Mesendoderm (in vitro differentiated cells): ENCODE results near the gene SLC43A1.

Experiments
- DNase-seq: peaks from one replicate; pipeline ENCODE4 v3.0.0; 2013
- H2AK5ac ChIP-seq: 2 replicates; pipeline ENCODE4 v1.6.1; 2013; ENCODE audit warnings: low read length, inconsistent platforms
- H2BK120ac ChIP-seq: 2 replicates; pipeline ENCODE4 v1.6.1; 2013; ENCODE audit warnings: low read depth, mild to moderate bottlenecking, low read length, moderate library complexity, mixed read lengths
- H2BK15ac ChIP-seq: replicated peaks from 2 replicates; pipeline ENCODE4 v1.6.1; 2013; ENCODE audit warnings: low read depth, mild to moderate bottlenecking, moderate library complexity
- H2BK5ac ChIP-seq: 2 replicates; pipeline ENCODE4 v1.6.1; 2013; ENCODE audit warnings: low read length, inconsistent platforms
- H3K18ac ChIP-seq: 2 replicates; pipeline ENCODE4 v1.6.1; 2013; ENCODE audit warnings: mild to moderate bottlenecking, low read length, mixed read lengths
- H3K23ac ChIP-seq: one replicate; pipeline ENCODE4 v1.6.1; 2013; ENCODE audit warnings: low read length
- H3K27ac ChIP-seq: 2 replicates; pipeline ENCODE4 v1.5.1; 2013; ENCODE audit warnings: low read depth, mild to moderate bottlenecking, inconsistent platforms, low read length, moderate library complexity
- H3K27me3 ChIP-seq: 2 replicates; pipeline ENCODE4 v1.6.1; 2013; ENCODE audit warnings: low read length, control low read depth, mild to moderate bottlenecking, inconsistent platforms; ENCODE audit not compliant: insufficient read depth, poor library complexity
- H3K36me3 ChIP-seq: 2 replicates; pipeline ENCODE4 v1.6.1; 2013; ENCODE audit warnings: low read length, inconsistent platforms; ENCODE audit not compliant: control insufficient read depth, insufficient read depth
- H3K4ac ChIP-seq: one replicate; pipeline ENCODE4 v1.6.1; 2013; ENCODE audit warnings: low read depth, mild to moderate bottlenecking, low read length, moderate library complexity
- H3K4me1 ChIP-seq: 2 replicates; pipeline ENCODE4 v1.6.1; 2013; ENCODE audit warnings: low read depth, low read length, inconsistent platforms; ENCODE audit not compliant: control insufficient read depth
- H3K4me2 ChIP-seq: 2 replicates; pipeline ENCODE4 v1.6.1; 2013; ENCODE audit warnings: low read length
- H3K4me3 ChIP-seq: 2 replicates; pipeline ENCODE4 v1.5.1; 2013; ENCODE audit warnings: mild to moderate bottlenecking, low read length
- H3K56ac ChIP-seq: one replicate; pipeline ENCODE4 v1.6.1; 2013; ENCODE audit warnings: low read length
- H3K79me1 ChIP-seq: 2 replicates; pipeline ENCODE4 v1.6.1; 2013; ENCODE audit warnings: low read length, inconsistent platforms
- H3K79me2 ChIP-seq: 2 replicates; pipeline ENCODE4 v1.6.1; 2013; ENCODE audit warnings: mild to moderate bottlenecking, low read length; ENCODE audit not compliant: control insufficient read depth, insufficient read depth
- H3K9ac ChIP-seq: 2 replicates; pipeline ENCODE4 v1.6.1; 2013; ENCODE audit warnings: low read length, inconsistent platforms
- H4K5ac ChIP-seq: one replicate; pipeline ENCODE4 v1.6.1; 2013; ENCODE audit warnings: low read length
- H4K8ac ChIP-seq: one replicate; pipeline ENCODE4 v1.6.1; 2013; ENCODE audit warnings: low read depth, mild to moderate bottlenecking, control low read depth, low read length, moderate library complexity
- WGBS: extraction: QIAGEN DNeasy Blood & Tissue Kit; methylation state at CpG from one replicate; pipeline ENCODE4 v1.1.7; 2013; ENCODE audit warnings: low lambda C conversion rate, missing lambda C conversion rate; ENCODE audit not compliant: insufficient coverage; ENCODE audit errors: extremely low coverage; 5-methylcytosine and 5-hydroxymethylcytosine counted together

SLC43A1 gene

DNA sequence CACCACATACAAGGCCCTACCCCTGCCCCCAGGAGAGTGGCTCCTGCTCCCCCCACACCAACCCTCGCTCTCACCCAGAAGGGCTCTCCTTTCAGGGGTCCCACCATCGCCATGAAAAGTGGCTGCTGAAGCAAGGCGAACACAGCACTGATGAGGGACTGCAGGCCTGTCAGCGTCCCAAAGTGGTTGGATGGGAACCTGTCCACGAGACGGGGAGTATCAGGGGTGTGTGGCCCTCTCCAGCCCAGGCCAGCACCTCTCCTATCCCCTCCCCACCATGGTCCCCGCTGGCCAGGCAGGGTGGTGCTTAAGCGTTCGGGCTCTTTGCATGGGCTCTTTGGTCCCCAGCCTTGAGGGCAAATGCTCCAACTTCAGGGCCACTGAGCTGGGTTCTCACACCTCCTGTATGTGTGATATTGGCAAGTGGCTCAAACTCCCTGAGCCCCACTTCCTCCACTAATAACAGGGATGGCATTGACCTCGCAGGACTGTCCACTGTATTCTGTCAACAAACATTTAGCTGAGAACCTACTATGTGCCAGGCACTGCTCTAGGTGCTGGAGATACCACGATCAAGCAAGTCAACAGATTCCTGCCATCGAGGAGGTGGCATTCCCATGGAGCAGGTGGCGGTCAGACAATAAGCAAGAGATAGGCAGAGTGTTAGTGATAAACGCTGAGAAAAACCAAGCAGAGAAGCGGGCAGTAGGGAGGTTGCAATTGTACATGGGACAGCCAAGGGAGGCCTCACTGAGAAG is 28.3 kb downstream of the SLC43A1 start:
- no peak overlapping the region for H2BK15ac ChIP-seq
- no peak overlapping the region for H3K4ac ChIP-seq
- no peak for DNase-seq

DNA sequence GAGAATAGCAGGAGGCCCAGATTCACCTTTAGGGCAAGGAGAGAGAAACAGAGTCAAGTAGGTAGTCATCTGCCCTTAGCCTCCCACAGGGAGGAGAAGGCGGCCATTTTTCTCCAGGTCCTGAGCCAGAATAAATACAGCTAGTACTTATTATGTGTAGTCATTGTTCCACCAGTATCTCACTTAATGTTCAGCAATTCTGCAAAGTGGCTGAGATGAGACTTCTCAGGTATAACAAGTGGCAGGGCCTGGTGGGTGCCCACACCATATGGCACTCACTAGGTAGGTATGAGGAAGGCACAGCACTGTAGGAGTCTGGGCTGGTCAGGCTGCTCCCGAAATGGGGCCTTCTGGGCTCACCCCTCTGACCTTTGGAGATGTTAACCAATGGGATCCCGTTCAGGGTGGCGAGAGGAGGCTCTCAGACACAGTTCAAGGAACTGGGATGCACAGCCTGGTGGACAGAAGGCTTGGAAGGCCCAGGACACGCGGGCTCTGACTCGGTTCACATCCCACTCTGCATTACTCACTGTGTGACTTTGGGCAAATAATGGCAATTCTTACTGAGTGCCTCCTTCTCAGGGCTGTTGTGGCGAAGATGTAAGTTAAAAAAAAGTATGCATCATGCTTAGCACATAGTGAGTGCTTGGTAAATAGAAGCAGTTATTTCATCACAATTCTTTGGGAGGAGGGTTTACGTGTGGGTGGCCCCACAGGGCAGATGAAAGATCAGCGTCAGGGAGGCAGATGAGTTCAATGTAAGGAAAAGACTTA is 30.1 kb downstream of the SLC43A1 start:
- no peak overlapping the region for H2AK5ac ChIP-seq
- no peak overlapping the region for H3K9ac ChIP-seq
- no peak overlapping the region for H2BK15ac ChIP-seq
- no peaks in the 10 kb centered on the region for H3K79me2 ChIP-seq
- no peak overlapping the region for H3K18ac ChIP-seq
- H3K56ac ChIP-seq, result no peak overlapping the region
- no peak overlapping the region for H3K27ac ChIP-seq
- H3K36me3 ChIP-seq, result no peaks in the 10 kb centered on the region
- peaks cover 4% of the 10 kb centered on the region for H3K4me1 ChIP-seq
- no peak overlapping the region for H2BK120ac ChIP-seq
- no peak overlapping the region for H3K4ac ChIP-seq
- H3K4me2 ChIP-seq, result no peak overlapping the region
- no CpG with 5 or more reads among the region's 10 CpGs for WGBS
- H2BK5ac ChIP-seq, result no peak overlapping the region
- no peak overlapping the region for H3K23ac ChIP-seq
- H4K5ac ChIP-seq, result no peak overlapping the region
- H4K8ac ChIP-seq, result no peak overlapping the region
- DNase-seq, result no peak
- H3K27me3 ChIP-seq, result peaks cover 3% of the 10 kb centered on the region
- H3K79me1 ChIP-seq, result no peaks in the 10 kb centered on the region
- no peak overlapping the region for H3K4me3 ChIP-seq

More for the DNA sequence above, 28.3 kb downstream of the SLC43A1 start:
- Histone ChIP-seq H2BK120ac (no peak overlapping the region), H4K8ac (no peak overlapping the region), H3K18ac (no peak overlapping the region), H3K79me1 (no peaks in the 10 kb centered on the region), H3K4me3 (no peak overlapping the region), H2AK5ac (no peak overlapping the region), H3K4me1 (peaks cover 4% of the 10 kb centered on the region), H3K4me2 (no peak overlapping the region), H3K36me3 (no peaks in the 10 kb centered on the region), H3K56ac (no peak overlapping the region), H3K23ac (no peak overlapping the region), H4K5ac (no peak overlapping the region), H3K79me2 (no peaks in the 10 kb centered on the region), H3K27ac (no peak overlapping the region), H3K27me3 (no peaks in the 10 kb centered on the region), H2BK5ac (no peak overlapping the region), H3K9ac (no peak overlapping the region)
- no CpG with 5 or more reads among the region's 15 CpGs for WGBS

DNA sequence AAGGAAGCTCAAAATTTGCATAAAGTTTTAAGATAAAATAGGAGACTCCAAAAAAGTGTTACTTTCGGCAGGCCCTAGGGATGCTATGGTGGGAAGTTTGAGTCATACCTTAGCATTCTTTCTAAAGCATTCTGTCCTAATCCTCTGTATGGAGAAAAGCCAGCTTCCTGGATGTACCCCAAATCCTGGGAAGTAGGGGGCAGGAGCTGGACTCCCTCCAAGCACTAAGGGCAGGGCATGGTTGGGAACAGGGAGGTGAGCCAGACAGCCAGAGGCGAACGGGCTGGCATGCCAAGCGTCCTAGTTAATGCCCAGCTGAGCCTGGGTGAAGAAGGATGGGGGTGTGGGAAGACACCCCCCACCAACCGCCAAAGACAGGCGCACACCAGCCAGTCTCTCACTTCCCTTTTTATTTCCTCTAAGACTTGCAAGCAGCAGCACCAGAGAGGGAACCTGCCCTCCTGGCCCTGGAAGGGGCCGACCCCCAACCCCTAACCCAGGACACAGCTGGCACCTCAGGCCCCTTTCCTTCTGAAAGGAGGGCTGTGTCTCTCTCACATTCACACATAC is 31.3 kb downstream of the SLC43A1 start:
- Histone ChIP-seq H3K4me3 (no peak overlapping the region), H4K5ac (no peak overlapping the region), H3K27ac (no peak overlapping the region), H3K9ac (no peak overlapping the region), H3K23ac (no peak overlapping the region), H3K27me3 (peaks cover 3% of the 10 kb centered on the region), H3K36me3 (no peaks in the 10 kb centered on the region), H2BK5ac (no peak overlapping the region), H3K4me1 (peaks cover 4% of the 10 kb centered on the region), H3K18ac (no peak overlapping the region), H2AK5ac (no peak overlapping the region), H3K4ac (no peak overlapping the region), H4K8ac (no peak overlapping the region), H2BK120ac (no peak overlapping the region), H3K4me2 (no peak overlapping the region), H2BK15ac (no peak overlapping the region), H3K56ac (no peak overlapping the region), H3K79me1 (no peaks in the 10 kb centered on the region), H3K79me2 (no peaks in the 10 kb centered on the region)
- no CpG with 5 or more reads among the region's 7 CpGs for WGBS
- no peak for DNase-seq

DNA sequence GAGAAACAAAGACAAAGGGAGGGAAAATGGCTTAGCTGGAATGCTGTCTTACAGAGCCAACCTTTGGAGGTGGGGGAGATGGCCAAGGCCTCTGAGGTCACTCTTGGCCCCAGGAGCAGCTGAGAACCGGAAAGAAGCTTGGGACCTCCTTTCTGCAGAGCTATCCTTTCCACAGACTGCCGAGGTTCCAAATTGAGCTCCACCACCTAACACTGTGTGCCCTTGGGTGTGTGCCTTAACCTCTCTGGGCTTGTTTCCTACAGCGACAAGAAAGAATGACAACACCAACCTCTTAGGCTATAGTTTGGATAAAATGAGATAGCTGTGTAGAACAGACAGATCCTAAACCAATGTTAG is 32.0 kb downstream of the SLC43A1 start:
- Histone ChIP-seq H3K27me3 (peaks cover 3% of the 10 kb centered on the region), H3K9ac (peak overlapping the region; percentile 59), H2BK15ac (no peak overlapping the region), H3K56ac (peak overlapping the region; percentile 40), H4K8ac (no peak overlapping the region), H3K27ac (no peak overlapping the region), H3K36me3 (no peaks in the 10 kb centered on the region), H2BK120ac (no peak overlapping the region), H2BK5ac (no peak overlapping the region), H3K23ac (no peak overlapping the region), H3K79me1 (no peaks in the 10 kb centered on the region), H3K4me1 (peaks cover 4% of the 10 kb centered on the region), H3K18ac (no peak overlapping the region), H3K79me2 (no peaks in the 10 kb centered on the region), H4K5ac (no peak overlapping the region), H3K4me3 (no peak overlapping the region), H2AK5ac (no peak overlapping the region), H3K4me2 (no peak overlapping the region), H3K4ac (no peak overlapping the region)
- no CpG with 5 or more reads among the region's 3 CpGs for WGBS
- DNase-seq, result peak; percentile 40

DNA sequence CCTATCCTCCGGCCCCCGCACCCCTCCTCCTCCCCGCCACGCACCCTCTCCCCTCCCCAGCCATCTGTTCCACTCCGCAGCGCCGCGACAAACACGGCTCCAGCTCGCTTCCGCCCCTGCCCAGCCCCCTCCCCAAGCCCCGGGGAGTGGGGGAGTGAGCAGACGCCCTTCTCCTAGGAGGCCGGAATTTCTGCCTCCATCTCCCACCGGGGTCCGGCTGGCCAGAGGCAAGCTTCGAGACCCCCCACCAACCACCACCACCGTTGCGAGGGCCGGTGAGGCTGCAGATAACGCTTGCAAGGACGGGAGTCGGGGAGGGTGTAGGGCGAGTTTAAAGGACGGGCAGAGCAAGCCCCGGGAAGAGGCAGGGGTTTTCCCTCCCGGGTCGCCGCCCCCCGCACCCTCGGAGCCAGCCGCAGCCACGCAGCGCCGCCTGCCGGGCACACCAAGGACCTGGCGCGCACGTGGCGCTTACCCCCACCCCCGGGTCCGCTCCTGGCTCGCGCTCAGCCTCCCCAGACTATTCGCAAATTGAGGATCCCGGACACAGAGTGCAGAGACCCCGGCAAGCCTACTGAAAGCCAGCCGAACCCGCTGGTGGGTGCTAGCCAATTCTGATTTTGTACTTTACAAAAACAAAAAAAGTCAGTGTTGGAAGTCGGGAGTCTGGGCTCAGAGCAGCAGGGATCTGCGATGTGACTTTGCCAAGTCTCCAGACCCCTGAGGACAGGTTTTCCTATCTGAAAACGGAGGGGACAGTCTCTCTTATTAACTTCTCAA is 32.5 kb downstream of the SLC43A1 start:
- no CpG with 5 or more reads among the region's 52 CpGs for WGBS
- Histone ChIP-seq H3K4me1 (peaks cover 4% of the 10 kb centered on the region), H2BK120ac (peak overlapping the region; percentile 33), H3K4ac (peak overlapping the region; percentile 58), H4K8ac (peak overlapping the region; percentile 87), H3K56ac (peak overlapping the region; percentile 79), H3K79me1 (no peaks in the 10 kb centered on the region), H2AK5ac (no peak overlapping the region), H4K5ac (no peak overlapping the region), H3K9ac (peak overlapping the region; percentile 59), H3K27me3 (peaks cover 3% of the 10 kb centered on the region), H2BK15ac (no peak overlapping the region), H3K23ac (no peak overlapping the region), H2BK5ac (no peak overlapping the region), H3K36me3 (no peaks in the 10 kb centered on the region), H3K79me2 (no peaks in the 10 kb centered on the region), H3K4me2 (peak overlapping the region; percentile 63), H3K18ac (peak overlapping the region; percentile 77), H3K27ac (no peak overlapping the region), H3K4me3 (peak overlapping the region; percentile 8)
- peak; percentile 69 for DNase-seq
